Posterior cingulate gyrus (tissue), 11 donors: ENCODE data around the gene WARS2.
"Not testable (repeated sequence)": the region's sequence is repeated elsewhere in the genome, so short reads cannot be mapped to it uniquely, and the experiment has no call there.

Experiments
- DNase-seq, 10 donors: peaks; one replicate each; pipeline versions ENCODE4 v3.0.0 to v3.0.0-alpha.2; 2020 to 2021; ENCODE audit warnings: mixed read lengths in 3 of 10
- intact Hi-C: fragments of 100-400 bp; cut with DNase I; formaldehyde crosslinking; loops from one replicate; pipeline ENCODE4 v1.15.1; 2023

The WARS2 gene

DNA sequence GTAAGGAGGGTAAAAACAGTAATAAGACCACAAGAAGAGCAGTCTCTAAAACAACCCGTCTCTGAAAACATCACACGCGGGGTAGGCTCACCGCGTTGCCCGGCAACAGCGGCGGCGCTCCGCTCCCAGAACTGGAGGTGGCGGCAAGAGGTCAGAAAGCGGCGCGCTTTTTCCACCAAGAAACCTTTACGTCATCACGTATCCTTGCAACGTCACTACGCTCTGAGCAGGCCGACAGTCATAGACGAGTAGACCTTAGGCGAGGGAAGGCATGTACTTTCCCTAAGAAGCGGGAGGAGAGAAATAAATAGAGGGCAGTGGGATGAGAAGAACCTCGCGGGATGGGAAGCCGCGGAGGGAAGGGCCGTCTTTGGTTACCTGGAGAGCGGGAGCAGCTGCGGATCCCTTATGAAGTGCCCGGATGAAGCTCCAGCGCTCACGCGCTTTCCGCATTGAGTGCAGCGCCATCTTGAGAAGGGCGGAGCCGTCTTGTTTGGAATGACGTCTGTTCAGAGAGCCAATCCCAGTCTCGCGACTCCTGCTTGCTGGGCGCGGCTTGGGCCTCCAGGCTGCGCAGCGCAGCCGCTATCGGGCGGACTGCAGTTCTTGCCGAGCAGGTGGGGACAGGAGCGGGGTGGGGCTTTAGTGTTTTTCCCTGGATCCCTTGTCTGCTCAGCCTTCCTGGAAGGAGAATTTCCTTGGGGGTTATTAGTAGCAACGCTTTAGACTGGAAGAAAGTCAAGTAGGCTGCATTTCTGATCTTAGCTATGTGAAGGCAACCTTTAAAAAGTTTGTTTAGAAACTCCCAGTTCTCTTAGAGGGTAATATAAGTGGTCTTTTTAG, at the start of gene WARS2:
Gene WARS2, minus strand, starts transcription at position 477 of the 843 bp plus-strand sequence. Its CDS starts 9 bp downstream, at position 468.
- intact Hi-C loops, result no loop called here
- peak; percentile 92 to 99 (median 94) for DNase-seq

GRCh38 chr1:119188926-119189325, 48.5 kb upstream of the WARS2 start:
- intact Hi-C loops, result no loop called here
- DNase-seq, result no peak

GRCh38 chr1:119187416-119187815, 47.0 kb upstream of the WARS2 start:
- DNase-seq, result no peak
- intact Hi-C loops, result no loop called here

- intact Hi-C loops, result no loop called here
These were observed 46.0 kb upstream of the WARS2 start for GRCh38 chr1:119186471-119186870.

GRCh38 chr1:119184972-119185371, 44.5 kb upstream of the WARS2 start:
- intact Hi-C loops, result no loop called here
- no peak for DNase-seq

More at GRCh38 chr1:119186471-119186870, 46.0 kb upstream of the WARS2 start:
- no peak for DNase-seq

DNA sequence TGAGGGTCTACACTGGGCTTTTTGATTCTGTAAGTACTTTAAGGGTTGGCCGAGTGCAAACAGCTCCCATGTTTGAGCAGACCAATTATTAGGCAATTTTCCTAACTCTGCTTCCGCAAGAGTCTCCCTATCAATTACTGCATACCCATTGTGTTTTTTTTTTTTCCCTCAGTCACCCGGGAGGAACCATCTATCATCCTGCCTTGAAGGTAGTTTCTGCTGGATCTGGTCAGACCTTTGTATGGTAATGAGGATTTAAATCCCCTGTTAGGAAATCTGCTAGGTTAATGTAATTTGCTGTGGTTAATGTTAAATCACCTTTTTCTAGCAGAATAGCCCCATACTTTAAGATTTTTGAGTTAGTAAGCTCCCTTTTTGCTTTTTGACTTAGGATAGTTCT, 40.8 kb upstream of the WARS2 start:
- intact Hi-C loops, result no loop called here
- DNase-seq, result no peak

- intact Hi-C loops, result no loop called here
- no peak for DNase-seq
These were observed 38.6 kb upstream of the WARS2 start for GRCh38 chr1:119179051-119179450.

DNA sequence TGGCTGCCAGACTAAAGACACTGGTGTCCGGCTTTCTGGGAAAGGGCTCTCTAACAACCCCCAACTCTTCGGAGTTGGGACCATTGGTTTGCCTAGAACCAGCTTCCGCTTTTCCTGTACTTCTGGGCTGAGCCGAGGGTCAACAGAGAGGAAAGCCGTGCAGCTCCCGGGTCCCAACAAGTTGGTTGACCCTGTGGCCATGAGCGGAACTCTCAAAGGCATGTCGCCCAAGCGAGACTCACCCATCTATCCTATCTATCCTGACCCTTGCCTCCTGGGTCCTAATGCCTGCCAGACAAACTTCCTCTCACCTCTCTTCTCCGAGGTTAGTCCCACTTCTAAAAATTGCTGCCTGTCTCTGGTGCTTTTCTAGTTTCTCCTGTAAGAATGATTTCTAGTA, 32.5 kb upstream of the WARS2 start:
- intact Hi-C loops, DNase-seq: not testable (repeated sequence)

- intact Hi-C loops, DNase-seq: not testable (repeated sequence)
These were observed 31.0 kb upstream of the WARS2 start for GRCh38 chr1:119171381-119172010.

- intact Hi-C loops, result no loop called here
- DNase-seq, result no peak
These were observed 22.9 kb upstream of the WARS2 start for GRCh38 chr1:119163396-119163795.

- no peak for DNase-seq
- intact Hi-C loops, result no loop called here
These were observed 20.4 kb upstream of the WARS2 start for GRCh38 chr1:119160866-119161265.

DNA sequence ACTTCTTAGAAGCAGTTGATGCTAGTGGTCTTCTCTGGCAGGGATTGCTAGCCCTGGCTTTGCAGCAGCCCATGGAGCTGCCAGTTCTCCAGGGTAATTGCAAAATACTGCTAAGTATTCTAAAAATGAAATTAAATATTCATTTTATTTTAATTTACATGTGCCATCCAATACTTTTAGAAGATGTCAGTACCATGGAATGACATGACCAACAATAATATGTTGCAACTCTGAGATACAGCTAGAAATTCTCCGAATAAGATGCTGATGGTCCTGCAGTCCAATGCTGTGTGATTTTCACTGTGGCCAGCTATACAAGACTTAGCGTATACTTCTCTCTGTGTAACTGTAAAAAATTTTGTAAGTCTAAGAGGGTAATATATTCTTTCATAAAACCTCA, 20.0 kb upstream of the WARS2 start:
- DNase-seq, result no peak

DNA sequence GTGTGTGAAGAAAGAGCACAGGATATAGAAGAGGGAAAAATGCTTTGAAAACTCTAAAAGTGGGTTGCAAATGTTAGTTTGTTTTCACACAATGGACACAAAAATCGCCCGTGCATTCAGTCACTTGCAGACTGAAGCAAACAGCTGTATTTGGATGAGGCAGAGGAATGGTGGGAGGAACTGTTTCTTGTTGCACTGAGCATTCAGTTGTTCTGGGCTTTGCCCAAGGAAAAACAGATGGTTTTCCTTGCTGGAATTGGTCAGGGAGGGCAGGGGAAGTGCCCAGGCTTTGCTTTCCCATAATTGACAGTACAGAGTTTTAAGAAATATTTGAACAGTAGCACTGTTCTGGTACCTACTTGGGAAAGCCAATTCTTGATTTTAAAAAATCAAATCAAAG, 19.5 kb upstream of the WARS2 start:
- DNase-seq, result no peak
- intact Hi-C loops, result no loop called here

More for the DNA sequence above, 20.0 kb upstream of the WARS2 start:
- intact Hi-C loops, result no loop called here

GRCh38 chr1:119159111-119159510, 18.7 kb upstream of the WARS2 start:
- intact Hi-C loops, result no loop called here
- no peak for DNase-seq

- DNase-seq, intact Hi-C loops: not testable (repeated sequence)
These were observed 16.3 kb upstream of the WARS2 start for GRCh38 chr1:119156761-119157160.

DNA sequence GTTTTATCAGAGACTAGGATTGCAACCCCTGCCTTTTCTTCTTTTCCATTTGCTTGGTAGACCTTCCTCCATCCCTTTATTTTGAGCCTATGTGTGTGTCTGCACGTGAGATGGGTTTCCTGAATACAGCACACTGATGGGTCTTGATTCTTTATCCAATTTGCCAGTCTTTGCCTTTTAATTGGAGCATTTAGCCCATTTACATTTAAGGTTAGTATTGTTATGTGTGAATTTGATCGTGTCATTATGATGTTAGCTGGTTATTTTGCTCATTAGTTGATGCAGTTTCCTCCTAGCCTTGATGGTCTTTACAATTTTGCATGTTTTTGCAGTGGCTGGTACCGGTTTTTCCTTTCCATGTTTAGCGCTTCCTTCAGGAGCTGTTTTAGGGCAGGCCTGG, 14.6 kb upstream of the WARS2 start:
- DNase-seq, intact Hi-C loops: not testable (repeated sequence)

DNA sequence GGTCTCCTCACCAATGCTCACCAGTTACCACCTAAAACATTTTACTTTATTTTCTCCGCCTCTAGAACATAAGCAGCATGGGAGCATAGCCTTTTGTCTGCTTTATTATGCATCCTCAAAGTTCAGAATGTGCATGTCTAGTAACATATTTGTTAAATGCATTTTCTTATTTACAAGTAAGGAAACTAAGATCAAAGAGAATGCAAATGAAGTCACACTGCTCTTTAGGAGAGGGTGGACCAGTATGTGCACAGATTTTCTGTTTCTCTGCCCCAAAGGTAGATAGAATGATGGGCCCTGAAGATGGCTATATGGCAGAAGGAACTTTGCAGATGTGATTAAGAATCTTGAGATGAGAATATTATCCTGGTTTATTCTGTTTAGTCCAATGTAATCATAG, 9.7 kb upstream of the WARS2 start:
- intact Hi-C loops, result no loop called here
- no peak for DNase-seq

- DNase-seq, result no peak
- intact Hi-C loops, result no loop called here
These were observed 7.2 kb upstream of the WARS2 start for GRCh38 chr1:119147661-119148090.

DNA sequence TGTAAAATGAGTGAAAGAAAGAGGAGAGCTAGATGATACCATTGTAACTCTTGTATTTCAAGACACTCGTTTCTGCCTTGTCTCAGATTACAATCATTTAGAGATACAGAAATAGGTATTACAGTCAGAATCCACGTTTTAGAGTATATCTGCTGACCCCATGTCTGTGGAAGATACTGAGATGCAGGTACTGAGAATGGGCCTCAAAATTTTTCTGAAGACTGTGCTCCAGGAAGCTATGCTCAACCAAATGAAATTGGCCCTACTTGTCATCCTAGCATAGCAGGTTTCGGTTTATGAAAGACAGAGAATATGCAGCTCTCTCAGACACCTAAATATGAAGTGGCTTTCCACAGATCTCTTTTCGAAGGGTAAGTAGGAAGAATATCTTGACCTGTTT, 6.0 kb upstream of the WARS2 start:
- intact Hi-C loops, result no loop called here
- no peak for DNase-seq

GRCh38 chr1:119144813-119145212, 4.4 kb upstream of the WARS2 start:
- DNase-seq, result no peak
- intact Hi-C loops, result no loop called here

GRCh38 chr1:119143706-119144105, 3.3 kb upstream of the WARS2 start:
- intact Hi-C loops, result no loop called here

DNA sequence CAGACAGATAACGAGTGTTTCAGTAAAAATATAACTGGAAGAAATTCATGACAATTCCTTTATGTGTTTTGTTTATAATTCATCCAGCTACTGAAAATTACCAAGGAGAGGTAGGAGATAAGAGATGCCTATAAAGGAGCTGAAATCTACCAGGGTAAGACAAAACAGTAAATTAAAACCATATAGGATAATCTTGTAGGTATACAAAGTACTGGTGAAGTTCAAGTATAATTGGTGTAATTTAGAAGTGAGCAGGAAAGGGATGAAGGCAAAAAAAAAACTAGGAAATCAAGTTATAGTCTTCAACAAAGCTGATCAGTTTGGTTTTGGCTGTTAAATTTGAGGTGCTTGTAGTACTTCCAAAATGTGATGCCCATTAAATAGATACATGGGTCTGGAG, 1.2 kb upstream of the WARS2 start:
- no peak for DNase-seq
- intact Hi-C loops, result no loop called here

More at GRCh38 chr1:119143706-119144105, 3.3 kb upstream of the WARS2 start:
- DNase-seq, result no peak
